Measurements from ENCODE around the gene FKBP15. TPM values are rescaled to one million over a fixed set of nuclear protein-coding genes. Genes with fewer than 3 reads are reported as not detected.
"Not testable (repeated sequence)": the region's sequence is repeated elsewhere in the genome, so short reads cannot be mapped to it uniquely, and the experiment has no call there.

Gene FKBP15
- total RNA-seq, 1 donor from 2014 or later: 26.9 TPM

DNA sequence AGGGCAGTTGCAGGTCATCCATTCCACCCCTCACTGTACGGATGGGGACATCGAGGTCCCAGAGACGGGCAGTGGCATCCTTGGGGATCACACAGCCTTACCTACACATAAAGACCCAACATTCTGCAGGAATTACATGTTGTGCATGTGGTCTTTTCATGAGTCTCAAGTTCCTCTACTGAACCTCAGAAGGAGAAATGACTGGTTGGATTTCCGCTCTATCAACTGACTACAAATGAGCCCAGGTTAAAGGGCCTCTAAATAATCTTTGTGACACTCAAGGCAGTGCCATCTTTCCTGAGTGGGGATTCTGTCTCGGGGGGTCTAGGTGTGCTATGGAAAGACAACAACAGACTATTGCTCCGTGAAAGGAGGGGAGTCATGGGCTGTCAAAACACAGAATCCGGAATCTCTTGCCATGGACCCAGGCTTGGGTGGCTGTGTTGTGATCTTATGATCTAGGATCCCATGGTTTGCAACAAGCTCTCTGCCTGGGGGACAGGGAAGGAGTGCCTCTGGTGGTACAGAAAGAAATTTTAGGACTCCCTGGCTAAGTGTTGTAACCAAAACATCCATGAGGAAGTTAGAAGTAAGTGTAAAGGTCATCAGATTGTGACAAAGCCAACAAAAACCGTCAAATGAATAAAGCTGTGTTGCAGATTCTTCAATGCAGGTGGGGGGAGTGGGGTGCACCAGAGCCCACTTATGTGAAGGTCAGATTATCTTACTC is 72.1 kb downstream of the FKBP15 start:
- TF ChIP-seq, protein P1, sequence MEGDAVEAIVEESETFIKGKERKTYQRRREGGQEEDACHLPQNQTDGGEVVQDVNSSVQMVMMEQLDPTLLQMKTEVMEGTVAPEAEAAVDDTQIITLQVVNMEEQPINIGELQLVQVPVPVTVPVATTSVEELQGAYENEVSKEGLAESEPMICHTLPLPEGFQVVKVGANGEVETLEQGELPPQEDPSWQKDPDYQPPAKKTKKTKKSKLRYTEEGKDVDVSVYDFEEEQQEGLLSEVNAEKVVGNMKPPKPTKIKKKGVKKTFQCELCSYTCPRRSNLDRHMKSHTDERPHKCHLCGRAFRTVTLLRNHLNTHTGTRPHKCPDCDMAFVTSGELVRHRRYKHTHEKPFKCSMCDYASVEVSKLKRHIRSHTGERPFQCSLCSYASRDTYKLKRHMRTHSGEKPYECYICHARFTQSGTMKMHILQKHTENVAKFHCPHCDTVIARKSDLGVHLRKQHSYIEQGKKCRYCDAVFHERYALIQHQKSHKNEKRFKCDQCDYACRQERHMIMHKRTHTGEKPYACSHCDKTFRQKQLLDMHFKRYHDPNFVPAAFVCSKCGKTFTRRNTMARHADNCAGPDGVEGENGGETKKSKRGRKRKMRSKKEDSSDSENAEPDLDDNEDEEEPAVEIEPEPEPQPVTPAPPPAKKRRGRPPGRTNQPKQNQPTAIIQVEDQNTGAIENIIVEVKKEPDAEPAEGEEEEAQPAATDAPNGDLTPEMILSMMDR (IDR thresholded peaks at IDR 0.05; ENCODE audit: unreplicated experiment): no peak
- no peak for DNase-seq (ENCODE audit: low spot score, unreplicated experiment)
- no peaks in the 10 kb centered on the region for H3K9me3 Mint-ChIP-seq (ENCODE audit: low read depth)
- peaks cover 23% of the 10 kb centered on the region for H3K27me3 Mint-ChIP-seq
- H3K4me1 Mint-ChIP-seq (ENCODE audit: low read depth): peaks cover 11% of the 10 kb centered on the region
- H3K36me3 Mint-ChIP-seq (ENCODE audit: insufficient read depth): no peaks in the 10 kb centered on the region
- H3K4me3 Mint-ChIP-seq (ENCODE audit: low read depth): no peak overlapping the region
- no peak overlapping the region for H3K27ac Mint-ChIP-seq

GRCh38 chr9:113148372-113148705 is 72.7 kb downstream of the FKBP15 start:
- Mint-ChIP-seq H3K27ac (no peak overlapping the region), H3K36me3 (ENCODE audit: insufficient read depth) (no peaks in the 10 kb centered on the region), H3K27me3 (peaks cover 23% of the 10 kb centered on the region), H3K9me3 (ENCODE audit: low read depth) (no peaks in the 10 kb centered on the region), H3K4me1 (ENCODE audit: low read depth) (peaks cover 11% of the 10 kb centered on the region), H3K4me3 (ENCODE audit: low read depth) (no peak overlapping the region)
- TF ChIP-seq, protein P1 (IDR thresholded peaks at IDR 0.05; ENCODE audit: unreplicated experiment): no peak
- no peak for DNase-seq (ENCODE audit: low spot score, unreplicated experiment)

GRCh38 chr9:113143432-113144227 is 77.4 kb downstream of the FKBP15 start:
- Mint-ChIP-seq H3K4me1 (ENCODE audit: low read depth) (no peaks in the 10 kb centered on the region), H3K27me3 (peaks cover 20% of the 10 kb centered on the region), H3K9me3 (ENCODE audit: low read depth) (peaks cover 5% of the 10 kb centered on the region), H3K4me3 (ENCODE audit: low read depth) (no peak overlapping the region), H3K36me3 (ENCODE audit: insufficient read depth) (no peaks in the 10 kb centered on the region), H3K27ac (no peak overlapping the region)
- no peak for DNase-seq (ENCODE audit: low spot score, unreplicated experiment)
- TF ChIP-seq, protein P1 (IDR thresholded peaks at IDR 0.05; ENCODE audit: unreplicated experiment): no peak

- H3K27me3 Mint-ChIP-seq: peaks cover 28% of the 10 kb centered on the region
- H3K36me3 Mint-ChIP-seq (ENCODE audit: insufficient read depth); H3K4me1 Mint-ChIP-seq (ENCODE audit: low read depth); DNase-seq (ENCODE audit: low spot score, unreplicated experiment); H3K27ac Mint-ChIP-seq; H3K4me3 Mint-ChIP-seq (ENCODE audit: low read depth); H3K9me3 Mint-ChIP-seq (ENCODE audit: low read depth): not testable (repeated sequence)
Measured at GRCh38 chr9:113140896-113141295, 80.2 kb downstream of the FKBP15 start.

DNA sequence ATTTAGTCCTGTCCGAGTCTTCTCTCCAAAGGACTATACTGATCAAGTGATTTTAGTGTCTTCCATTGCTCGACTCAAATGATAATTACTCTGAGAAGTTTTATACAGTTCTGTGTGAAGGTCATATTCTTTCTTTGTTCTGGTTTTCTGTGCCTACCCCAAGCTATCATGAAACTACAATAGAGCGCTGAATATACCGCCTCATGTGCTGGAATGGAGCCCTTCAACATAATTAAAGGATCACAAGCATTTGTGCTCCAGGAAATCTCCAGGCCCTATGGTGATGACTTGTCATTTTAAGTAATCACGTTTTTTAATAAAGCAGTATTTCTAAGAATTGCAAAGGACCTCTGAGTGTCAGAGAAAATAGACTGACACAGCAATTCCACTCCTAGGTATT is 81.1 kb downstream of the FKBP15 start:
- peaks cover 5% of the 10 kb centered on the region for H3K9me3 Mint-ChIP-seq (ENCODE audit: low read depth)
- no peaks in the 10 kb centered on the region for H3K4me1 Mint-ChIP-seq (ENCODE audit: low read depth)
- peaks cover 28% of the 10 kb centered on the region for H3K27me3 Mint-ChIP-seq
- TF ChIP-seq, protein P1 (IDR thresholded peaks at IDR 0.05; ENCODE audit: unreplicated experiment): no peak
- H3K27ac Mint-ChIP-seq: no peak overlapping the region
- no peaks in the 10 kb centered on the region for H3K36me3 Mint-ChIP-seq (ENCODE audit: insufficient read depth)
- DNase-seq (ENCODE audit: low spot score, unreplicated experiment): no peak
- no peak overlapping the region for H3K4me3 Mint-ChIP-seq (ENCODE audit: low read depth)
